ENCODE results near the gene FBN1.

Gene FBN1

DNA sequence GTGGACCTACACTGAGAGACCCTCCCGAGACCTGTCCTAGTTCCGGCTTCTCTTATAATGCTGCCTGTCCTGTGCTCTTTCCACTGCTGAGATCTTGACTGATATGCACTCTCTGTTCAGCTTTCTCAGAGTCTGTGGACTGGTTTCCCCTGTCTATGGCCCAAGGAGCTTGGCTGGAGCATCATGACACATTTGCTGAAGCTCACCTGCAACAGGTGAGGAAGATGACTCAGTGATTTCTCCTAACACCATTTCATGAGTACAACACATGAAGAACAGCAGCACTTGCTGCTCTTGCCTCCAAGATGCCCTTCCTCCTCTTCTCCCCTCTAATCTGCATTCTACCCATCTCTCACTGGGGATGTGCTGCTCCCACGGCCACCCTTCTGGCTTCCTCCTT is 222.2 kb downstream of the FBN1 start:
- no peak for DNase-seq (ENCODE audit: low read depth in 1 of 2, low spot score in 1 of 2)
- in situ Hi-C loops (cut with HindIII; ENCODE audit: low pct_unique_long_range_greater_than_20kb, low sequenced_read_pairs): no loop called here

DNA sequence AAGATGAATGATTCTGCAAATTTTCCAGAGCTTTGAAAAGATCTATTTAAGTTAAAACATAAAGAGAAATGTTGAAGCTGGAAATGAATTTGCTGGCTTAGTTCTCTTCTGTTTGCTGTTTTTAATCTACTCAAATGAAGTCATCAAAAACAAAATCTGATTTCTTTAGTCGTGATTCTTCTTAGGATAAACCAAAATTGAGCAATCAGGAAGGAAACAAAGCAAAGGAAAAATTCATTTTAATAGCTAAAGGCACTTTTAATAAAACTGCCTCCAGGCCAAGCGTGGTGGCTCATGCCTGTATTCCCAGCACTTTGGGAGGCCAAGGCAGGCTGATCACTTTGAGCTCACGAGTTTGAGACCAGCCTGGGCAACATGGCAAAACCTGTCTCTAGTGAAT is 223.1 kb downstream of the FBN1 start:
- no peak for TF ChIP-seq JUND (IDR thresholded peaks at IDR 0.05; ENCODE audit: low read depth)
- in situ Hi-C loops (cut with HindIII; ENCODE audit: low pct_unique_long_range_greater_than_20kb, low sequenced_read_pairs): no loop called here
- DNase-seq (ENCODE audit: low read depth in 1 of 2, low spot score in 1 of 2): no peak

More for the DNA sequence above, 222.2 kb downstream of the FBN1 start:
- TF ChIP-seq JUND (IDR thresholded peaks at IDR 0.05; ENCODE audit: low read depth): no peak

DNA sequence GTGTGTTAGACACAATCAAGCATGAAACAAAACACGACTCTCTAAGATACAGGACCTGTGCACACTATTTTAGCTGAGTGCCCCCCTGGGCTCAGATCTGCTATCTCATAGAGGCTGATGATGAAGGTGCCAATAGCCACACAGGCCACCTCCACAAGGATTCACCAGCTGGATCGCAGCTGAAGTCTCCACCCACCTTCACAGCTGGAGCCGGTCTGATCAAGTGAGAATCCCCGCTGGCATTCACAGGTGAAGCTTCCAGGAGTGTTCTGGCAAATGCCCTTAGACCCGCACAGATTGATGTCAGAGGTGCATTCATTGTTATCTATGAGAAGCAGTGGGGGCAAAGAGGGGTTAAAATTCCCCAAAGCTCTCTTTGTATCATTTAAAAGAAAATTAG is 224.1 kb downstream of the FBN1 start:
- TF ChIP-seq JUND (IDR thresholded peaks at IDR 0.05; ENCODE audit: low read depth): no peak

DNA sequence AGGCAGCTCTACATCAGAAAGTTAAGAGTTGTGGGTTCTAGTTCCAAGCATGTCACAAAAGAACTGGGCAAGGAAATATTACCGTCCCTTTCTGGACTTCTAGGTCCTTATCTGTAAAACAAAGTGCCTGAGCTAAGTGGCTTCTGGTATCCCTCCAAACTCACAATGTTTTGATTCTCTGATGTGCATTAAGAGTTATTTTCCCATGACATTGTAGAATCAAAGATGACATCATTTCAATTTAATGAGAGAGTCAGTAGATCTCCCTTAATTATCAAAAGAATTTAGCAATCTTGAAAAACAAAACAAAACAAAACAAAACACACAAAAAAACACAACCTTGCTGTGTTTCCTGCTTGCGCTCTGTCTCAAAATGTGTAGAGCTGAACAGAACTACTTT is 225.6 kb downstream of the FBN1 start:
- in situ Hi-C loops (cut with HindIII; ENCODE audit: low pct_unique_long_range_greater_than_20kb, low sequenced_read_pairs): no loop called here
- no peak for TF ChIP-seq JUND (IDR thresholded peaks at IDR 0.05; ENCODE audit: low read depth)
- no peak for DNase-seq (ENCODE audit: low read depth in 1 of 2, low spot score in 1 of 2)

More for the DNA sequence above, 224.1 kb downstream of the FBN1 start:
- no peak for DNase-seq (ENCODE audit: low read depth in 1 of 2, low spot score in 1 of 2)
- in situ Hi-C loops (cut with HindIII; ENCODE audit: low pct_unique_long_range_greater_than_20kb, low sequenced_read_pairs): no loop called here

DNA sequence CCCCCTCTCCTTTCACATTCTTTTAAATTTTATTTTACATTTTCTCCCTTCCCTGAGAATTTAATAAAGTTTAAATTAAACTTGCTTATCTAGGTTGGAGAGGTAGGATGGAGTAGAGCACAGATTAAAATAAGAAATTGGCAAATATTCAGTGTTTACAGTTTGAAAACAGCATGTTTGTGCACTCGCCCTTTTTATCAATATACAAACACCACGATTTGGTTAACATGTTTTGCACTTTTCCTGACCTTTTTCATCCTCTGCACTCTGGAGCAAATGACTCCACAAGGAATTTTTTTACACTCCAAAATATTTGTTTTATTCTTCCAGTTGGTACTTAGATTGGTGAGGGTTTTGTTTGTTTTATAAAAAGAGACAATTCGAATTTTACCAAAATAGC is 227.2 kb downstream of the FBN1 start:
- no peak for DNase-seq (ENCODE audit: low read depth in 1 of 2, low spot score in 1 of 2)
- in situ Hi-C loops (cut with HindIII; ENCODE audit: low pct_unique_long_range_greater_than_20kb, low sequenced_read_pairs): no loop called here
- TF ChIP-seq JUND (IDR thresholded peaks at IDR 0.05; ENCODE audit: low read depth): no peak

DNA sequence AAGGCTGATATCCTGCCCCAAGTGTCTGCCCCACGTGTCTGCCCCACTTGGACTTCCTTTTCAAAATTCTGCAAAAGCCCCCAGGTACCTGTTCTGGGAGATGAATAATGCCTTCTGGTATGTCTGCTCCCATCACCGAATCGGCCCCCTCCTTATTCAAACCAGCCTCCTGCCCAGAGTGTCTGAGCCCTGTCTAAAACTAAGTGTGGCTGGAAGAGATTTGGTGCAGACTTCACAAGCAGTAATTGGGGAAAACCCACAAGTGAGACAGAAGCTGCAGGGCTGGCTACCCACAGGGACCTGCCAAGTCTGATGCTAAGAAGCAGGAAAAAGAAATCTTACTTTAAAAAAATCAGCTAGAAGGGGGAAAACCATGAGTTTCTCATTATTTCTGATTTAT is 229.2 kb downstream of the FBN1 start:
- in situ Hi-C loops (cut with HindIII; ENCODE audit: low pct_unique_long_range_greater_than_20kb, low sequenced_read_pairs): no loop called here
- DNase-seq (ENCODE audit: low read depth in 1 of 2, low spot score in 1 of 2): no peak
- no peak for TF ChIP-seq JUND (IDR thresholded peaks at IDR 0.05; ENCODE audit: low read depth)

DNA sequence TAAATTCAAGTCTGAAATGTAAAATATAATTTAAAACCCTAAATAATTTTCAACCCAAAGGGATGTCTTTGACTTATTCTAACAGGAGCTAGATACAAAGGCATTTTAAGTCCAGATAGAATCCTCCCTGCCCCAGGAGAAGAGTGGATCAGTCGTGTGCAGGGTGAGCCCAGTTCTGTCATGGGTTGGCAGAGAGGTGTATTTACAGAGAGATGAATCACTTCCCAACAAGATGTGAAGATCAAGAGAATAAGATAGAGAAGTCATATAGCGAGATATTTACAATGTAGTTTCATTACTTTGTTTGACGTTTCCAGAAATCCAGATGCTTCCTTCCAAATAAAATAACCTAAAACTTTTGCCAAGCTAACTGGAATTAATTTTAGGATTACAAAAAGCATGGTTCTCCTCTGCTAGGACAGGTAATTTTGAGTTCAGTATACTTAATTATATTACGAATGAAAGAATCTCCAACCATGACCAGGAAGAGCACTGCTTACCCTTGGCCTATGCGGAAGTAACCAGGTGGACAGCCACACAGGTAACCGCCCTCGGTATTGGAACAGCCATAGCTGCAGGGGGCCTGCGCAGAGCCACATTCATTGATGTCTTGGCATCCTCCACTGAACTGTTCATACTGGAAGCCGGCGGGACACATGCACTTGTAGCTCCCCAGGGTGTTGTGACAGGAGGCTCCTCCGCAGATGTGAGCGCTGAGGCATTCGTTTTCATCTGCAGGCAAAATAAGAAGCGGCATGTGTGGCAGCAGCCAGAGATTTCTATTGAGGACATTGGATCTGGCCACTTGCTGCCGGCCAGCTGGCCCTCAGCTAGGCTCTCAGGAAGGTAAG is 230.2 kb downstream of the FBN1 start:
- in situ Hi-C loops (cut with HindIII; ENCODE audit: low pct_unique_long_range_greater_than_20kb, low sequenced_read_pairs): no loop called here
- no peak for TF ChIP-seq JUND (IDR thresholded peaks at IDR 0.05; ENCODE audit: low read depth)
- peak in 1 of 2 experiments; percentile 12 for DNase-seq (ENCODE audit: low read depth in 1 of 2, low spot score in 1 of 2)

DNA sequence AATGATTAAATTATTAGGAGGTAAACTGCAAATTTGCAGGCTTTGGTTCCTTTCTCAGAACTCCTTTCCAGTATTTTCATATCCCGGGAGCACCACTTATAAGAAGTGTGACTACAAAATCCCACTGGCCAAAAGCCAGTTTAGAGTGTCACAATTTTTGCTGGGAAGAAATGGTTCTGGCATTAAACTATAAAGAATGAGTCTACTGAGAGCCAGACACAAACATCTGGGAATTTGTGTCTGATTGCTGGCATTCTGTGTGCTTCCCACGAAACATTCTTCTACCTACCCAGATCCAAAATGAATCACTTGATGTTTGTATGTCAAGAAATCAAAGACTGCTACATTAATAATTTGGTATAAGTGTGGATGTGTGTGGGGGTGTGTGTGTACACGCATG is 231.5 kb downstream of the FBN1 start:
- no peak for TF ChIP-seq JUND (IDR thresholded peaks at IDR 0.05; ENCODE audit: low read depth)
- in situ Hi-C loops (cut with HindIII; ENCODE audit: low pct_unique_long_range_greater_than_20kb, low sequenced_read_pairs): no loop called here
- DNase-seq (ENCODE audit: low read depth in 1 of 2, low spot score in 1 of 2): no peak

DNA sequence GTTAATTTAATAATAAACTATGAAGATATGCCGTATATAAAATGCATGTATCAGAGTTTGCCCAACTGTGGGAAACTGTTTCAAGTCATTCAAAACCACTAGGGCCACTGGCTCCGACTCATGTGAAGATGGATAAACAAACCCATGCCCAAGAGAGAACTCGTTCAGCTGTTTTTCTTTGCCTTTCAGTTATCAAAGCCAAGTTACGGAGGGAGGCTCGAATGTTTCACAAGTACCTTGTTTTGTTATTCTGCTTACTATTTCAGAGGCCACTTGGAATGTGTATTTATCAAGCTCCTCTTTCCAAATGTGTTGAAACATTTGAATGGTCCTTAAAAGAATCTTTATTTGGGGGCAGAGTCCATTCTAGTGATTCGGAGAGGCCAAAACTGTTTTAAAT is 232.2 kb downstream of the FBN1 start:
- TF ChIP-seq JUND (IDR thresholded peaks at IDR 0.05; ENCODE audit: low read depth): no peak
- in situ Hi-C loops (cut with HindIII; ENCODE audit: low pct_unique_long_range_greater_than_20kb, low sequenced_read_pairs): no loop called here
- DNase-seq (ENCODE audit: low read depth in 1 of 2, low spot score in 1 of 2): no peak

DNA sequence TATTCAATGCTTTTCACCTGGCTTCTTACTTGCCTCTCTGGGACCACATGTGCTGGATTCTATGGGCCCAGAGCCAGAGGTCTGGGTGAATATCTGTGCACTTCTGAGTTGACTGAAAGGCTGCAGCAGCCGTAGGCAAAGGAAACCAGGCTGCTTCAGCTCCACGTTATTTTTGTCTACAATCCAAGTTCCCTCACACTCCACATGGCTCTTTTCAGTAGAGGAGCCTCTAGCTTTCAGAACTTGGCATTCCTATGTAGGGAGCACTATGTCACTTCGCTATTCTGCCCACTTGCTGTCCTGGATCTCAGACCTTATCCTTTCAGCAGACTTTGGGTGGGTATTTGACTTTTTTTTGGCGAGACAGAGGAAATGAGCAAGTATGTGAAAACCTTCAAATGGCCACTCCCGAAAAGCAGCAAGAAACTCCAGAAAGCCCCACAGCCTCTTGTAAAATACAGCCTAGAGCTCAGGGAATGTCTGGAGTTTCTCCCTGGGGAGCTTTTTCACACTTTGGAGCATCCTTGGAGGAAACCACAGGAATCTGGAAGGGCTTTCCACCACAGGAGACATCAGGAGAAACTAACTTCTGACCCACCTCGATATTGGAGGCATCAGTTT is 233.4 kb downstream of the FBN1 start:
- in situ Hi-C loops (cut with HindIII; ENCODE audit: low pct_unique_long_range_greater_than_20kb, low sequenced_read_pairs): no loop called here
- no peak for TF ChIP-seq JUND (IDR thresholded peaks at IDR 0.05; ENCODE audit: low read depth)
- DNase-seq (ENCODE audit: low read depth in 1 of 2, low spot score in 1 of 2): no peak

DNA sequence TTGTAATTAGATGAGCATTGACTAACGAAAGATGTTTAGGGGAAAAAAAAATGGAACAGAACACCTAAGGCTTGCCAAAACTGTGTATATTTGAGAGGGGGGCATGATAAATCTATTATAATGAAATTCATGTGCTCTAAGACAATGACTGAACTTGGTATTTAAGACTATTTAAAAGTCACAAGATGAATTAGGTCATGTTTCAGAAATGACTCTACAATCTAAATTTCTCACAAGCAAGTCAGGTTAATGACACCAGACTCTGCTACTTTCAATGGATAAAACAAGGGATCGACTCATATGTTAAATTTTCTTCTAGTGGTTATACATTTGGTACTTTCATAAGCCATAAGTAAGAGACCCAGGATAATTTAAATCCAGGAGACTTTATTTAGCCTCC is 235.9 kb downstream of the FBN1 start:
- no peak for TF ChIP-seq JUND (IDR thresholded peaks at IDR 0.05; ENCODE audit: low read depth)
- in situ Hi-C loops (cut with HindIII; ENCODE audit: low pct_unique_long_range_greater_than_20kb, low sequenced_read_pairs): no loop called here
- DNase-seq (ENCODE audit: low read depth in 1 of 2, low spot score in 1 of 2): no peak

DNA sequence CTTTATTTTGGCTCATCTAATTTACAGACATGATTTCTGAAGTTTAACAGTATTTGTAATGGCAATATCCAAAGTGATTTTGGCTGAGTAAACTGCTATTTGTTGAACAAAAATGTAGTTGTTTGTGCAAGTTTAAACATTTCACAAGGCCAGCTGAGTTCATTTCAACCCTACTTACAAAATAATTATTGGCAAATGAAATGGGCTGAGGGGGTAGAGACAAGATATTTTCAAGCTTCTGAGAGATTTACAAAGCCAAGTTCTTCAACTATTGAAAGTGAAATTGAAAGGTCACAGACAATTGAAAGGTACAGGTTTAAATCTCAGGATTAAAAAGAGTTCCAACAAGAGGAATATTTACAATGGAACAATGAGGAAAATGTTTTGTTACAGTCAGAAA is 237.2 kb downstream of the FBN1 start:
- in situ Hi-C loops (cut with HindIII; ENCODE audit: low pct_unique_long_range_greater_than_20kb, low sequenced_read_pairs): no loop called here
- no peak for TF ChIP-seq JUND (IDR thresholded peaks at IDR 0.05; ENCODE audit: low read depth)
- no peak for DNase-seq (ENCODE audit: low read depth in 1 of 2, low spot score in 1 of 2)

DNA sequence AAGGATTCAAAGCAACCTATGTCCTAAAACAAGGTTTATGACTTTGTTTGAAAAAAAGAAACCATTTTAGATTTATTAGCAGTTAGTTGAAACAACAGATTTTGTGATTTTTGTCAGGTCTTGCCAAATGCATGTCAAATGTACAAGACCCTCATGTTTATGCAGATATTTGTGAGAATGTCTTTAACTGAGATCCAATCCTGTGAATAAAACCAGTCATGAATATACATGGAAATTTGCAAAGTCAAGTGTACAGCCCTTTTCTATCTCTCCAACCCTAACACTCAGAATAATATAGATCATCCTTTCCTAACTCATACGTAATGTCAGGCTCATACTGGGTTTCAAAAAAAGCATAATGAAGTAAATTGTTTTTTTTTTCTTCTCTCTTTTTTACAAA is 237.9 kb downstream of the FBN1 start:
- no peak for DNase-seq (ENCODE audit: low read depth in 1 of 2, low spot score in 1 of 2)
- in situ Hi-C loops (cut with HindIII; ENCODE audit: low pct_unique_long_range_greater_than_20kb, low sequenced_read_pairs): no loop called here
- TF ChIP-seq JUND (IDR thresholded peaks at IDR 0.05; ENCODE audit: low read depth): no peak
